Right ventricle myocardium inferior (tissue), 1 donor: ENCODE measurements around the gene PTPN18. TPM values are rescaled to one million over a fixed set of nuclear protein-coding genes. Genes with fewer than 3 reads are reported as not detected.
A peak's percentile ranks its signal among the peaks of the same experiment; 100 is the strongest.
"Not testable (repeated sequence)": the region's sequence is repeated elsewhere in the genome, so short reads cannot be mapped to it uniquely, and the experiment has no call there.

Experiments
- ATAC-seq: fragments of 200-7000 bp; cut with Tn5 transposase; one replicate; pipeline ENCODE4 v1.9.1; 2020; ENCODE audit warnings: mild to moderate bottlenecking, moderate library complexity
- DNase-seq: peaks from one replicate; pipeline ENCODE4 v3.0.0; 2021; ENCODE audit errors: missing footprints
- intact Hi-C: fragments of 100-400 bp; cut with DNase I; formaldehyde crosslinking; loops from one replicate; pipeline ENCODE4 v1.11.0; 2022
- long read RNA-seq: library from polyadenylated mRNA; unstranded; transcript quantifications from one replicate; pipeline ENCODE4 v2.0.0, GENCODE V29; 2021
- total RNA-seq: library from RNA; stranded (reverse); fragmentation: NEBNext Ultra II Directional; extraction: Animal tissue kit (Norgen Biotek cat#: 25700); gene quantifications from one replicate; pipeline ENCODE4 v1.2.1, GENCODE V29; 2021
- donor health status: DM: no; HTN: yes; CAD: no; lungs with severe emphysema.

The PTPN18 gene, protein sequence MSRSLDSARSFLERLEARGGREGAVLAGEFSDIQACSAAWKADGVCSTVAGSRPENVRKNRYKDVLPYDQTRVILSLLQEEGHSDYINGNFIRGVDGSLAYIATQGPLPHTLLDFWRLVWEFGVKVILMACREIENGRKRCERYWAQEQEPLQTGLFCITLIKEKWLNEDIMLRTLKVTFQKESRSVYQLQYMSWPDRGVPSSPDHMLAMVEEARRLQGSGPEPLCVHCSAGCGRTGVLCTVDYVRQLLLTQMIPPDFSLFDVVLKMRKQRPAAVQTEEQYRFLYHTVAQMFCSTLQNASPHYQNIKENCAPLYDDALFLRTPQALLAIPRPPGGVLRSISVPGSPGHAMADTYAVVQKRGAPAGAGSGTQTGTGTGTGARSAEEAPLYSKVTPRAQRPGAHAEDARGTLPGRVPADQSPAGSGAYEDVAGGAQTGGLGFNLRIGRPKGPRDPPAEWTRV
- 16.9 TPM for total RNA-seq
- long read RNA-seq, partial matches to known transcripts: 1 of 11 reads
- long read RNA-seq, other reads (novel, unspliced or antisense): 4 of 11 reads

- ATAC-seq: peak; percentile 98
- DNase-seq: peak; percentile 98
- intact Hi-C loops: loop anchor here (1.0 to 10.0 kb wide), 4 partner anchors 14 to 369 kb away; partner anchors contain the start of genes GPR148 and IMP4
These were observed at the start of gene PTPN18 for GRCh38 chr2:130355578-130356431. TSS of gene PTPN18 (plus strand) at chr2:130356056. CDS start at chr2:130356108, 52 bp downstream.

DNA sequence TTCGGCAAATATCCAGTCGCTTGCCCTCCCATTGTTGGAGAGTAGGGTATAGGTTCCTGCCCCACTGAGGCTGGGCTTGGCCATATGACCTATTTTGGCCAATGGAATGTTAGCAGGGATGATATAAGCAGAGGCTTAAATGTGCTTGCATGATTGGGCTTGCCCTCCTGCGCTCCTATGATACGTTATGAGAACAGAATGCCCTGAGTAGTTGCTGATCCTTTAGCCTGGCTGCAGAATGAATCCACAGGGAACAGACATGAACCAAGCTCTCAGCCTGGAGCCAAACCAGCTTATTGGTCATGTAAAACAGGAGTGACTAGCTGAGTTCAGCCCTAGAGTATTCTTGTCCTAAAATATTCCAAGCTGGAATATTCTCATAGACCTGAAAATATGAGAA is 48.0 kb upstream of the PTPN18 start:
- DNase-seq: no peak
- intact Hi-C loops: no loop called here
- no peak for ATAC-seq

DNA sequence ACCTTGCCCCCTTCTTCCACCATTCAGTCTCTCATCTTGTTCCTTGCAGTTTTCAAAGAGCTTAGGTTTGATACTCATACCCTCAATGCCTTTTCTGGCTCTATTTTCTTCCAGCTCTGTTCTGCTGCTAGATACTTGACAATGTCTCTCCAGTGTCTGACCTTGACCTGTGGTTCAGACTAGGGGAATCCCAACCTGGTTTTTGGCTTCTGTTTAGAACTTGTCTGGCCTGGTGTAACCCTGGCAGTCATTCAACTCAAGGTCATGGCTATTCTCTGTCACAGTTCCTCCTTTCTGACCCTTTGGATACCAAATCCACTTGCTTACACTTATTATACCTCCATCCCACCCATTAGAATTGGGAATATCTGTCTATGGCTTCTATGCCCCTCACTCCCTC is 45.0 kb upstream of the PTPN18 start:
- DNase-seq (no peak), ATAC-seq (no peak)
- intact Hi-C loops: no loop called here

- ATAC-seq (no peak), DNase-seq (no peak)
- intact Hi-C loops: no loop called here
These were observed 42.0 kb upstream of the PTPN18 start for GRCh38 chr2:130313812-130314334.

GRCh38 chr2:130314377-130314776 is 41.5 kb upstream of the PTPN18 start:
- ATAC-seq: no peak
- DNase-seq: no peak
- intact Hi-C loops: no loop called here

GRCh38 chr2:130316596-130316995 is 39.3 kb upstream of the PTPN18 start:
- ATAC-seq: no peak
- DNase-seq: no peak
- intact Hi-C loops: no loop called here

DNA sequence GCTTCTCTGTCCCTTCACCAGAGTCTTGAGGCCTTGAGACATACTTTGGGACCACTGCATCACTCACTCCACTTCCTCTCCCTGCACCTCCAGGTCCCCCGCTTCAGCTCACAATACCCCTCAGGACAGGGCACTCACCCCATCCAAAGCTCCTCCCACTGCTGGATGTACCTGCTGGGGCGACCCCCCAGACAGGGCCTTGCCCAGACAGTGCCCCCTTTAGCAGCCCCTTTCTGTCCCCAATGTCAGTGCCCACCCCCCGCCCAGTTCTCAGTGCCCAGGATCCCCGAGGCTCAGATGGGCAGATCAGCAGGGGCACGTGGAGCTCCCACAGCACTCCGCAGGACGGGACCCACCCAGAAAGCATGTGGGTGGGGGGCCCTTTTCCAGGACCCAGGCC is 37.0 kb upstream of the PTPN18 start:
- ATAC-seq (no peak), DNase-seq (no peak)
- intact Hi-C loops: no loop called here

DNA sequence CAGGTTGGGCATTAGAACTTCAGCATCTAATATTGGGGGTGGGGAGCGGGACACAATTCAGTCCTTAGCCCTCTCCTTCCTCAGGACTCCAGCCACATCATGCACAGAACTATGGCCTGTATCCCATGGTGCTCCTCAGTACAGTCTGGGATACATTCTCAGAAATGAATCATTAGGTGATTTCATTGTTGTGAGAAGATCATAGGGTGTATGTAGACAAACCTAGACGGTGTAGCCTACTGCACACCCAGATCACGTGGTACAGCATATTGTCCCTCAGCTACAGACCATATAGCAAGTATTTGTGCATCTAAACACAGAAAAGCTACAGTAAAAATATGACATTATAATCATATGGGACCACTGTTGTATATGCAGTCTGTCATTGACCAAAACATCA is 36.3 kb upstream of the PTPN18 start:
- ATAC-seq (no peak), DNase-seq (no peak)
- intact Hi-C loops: no loop called here

DNA sequence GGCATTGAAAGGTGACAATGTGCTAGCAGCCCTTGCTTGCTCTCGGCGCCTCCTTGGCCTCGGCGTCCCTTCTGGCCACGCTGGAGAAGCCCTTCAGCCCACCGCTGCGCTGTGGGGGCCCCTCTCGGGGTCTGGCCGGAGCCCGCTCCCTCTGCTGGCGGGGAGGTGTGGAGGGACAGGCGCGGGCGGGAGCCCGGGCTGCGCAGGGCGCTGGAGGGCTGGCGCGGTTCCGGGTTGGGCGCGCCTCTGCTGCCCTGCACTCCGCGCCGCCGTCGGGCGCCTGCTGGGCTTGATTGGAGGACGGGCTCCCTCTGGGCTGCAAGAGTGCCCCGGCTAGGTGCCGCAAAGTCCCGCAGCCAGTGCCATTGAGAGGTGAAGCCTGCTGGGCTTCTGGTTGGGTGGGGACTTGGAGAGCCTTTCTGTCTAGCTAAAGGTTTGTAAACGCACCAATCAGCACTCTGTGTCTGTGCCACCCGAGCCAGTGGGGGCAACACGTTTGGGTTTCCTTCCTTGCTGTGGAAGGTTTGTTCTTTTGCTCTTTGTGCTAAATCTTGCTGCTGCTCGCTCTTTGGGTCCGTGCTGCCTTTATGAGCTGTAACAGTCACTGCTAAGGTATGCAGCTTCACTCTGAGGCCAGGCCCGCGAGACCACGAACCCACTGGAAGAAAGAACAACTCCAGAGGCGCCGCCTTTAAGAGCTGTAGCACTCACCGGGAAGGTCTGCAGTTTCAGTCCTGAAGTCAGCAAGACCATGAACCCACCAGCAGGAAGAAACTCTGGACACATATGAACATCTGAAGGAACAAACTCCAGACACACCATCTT is 27.9 kb upstream of the PTPN18 start:
- no peak for DNase-seq
- intact Hi-C loops: no loop called here

DNA sequence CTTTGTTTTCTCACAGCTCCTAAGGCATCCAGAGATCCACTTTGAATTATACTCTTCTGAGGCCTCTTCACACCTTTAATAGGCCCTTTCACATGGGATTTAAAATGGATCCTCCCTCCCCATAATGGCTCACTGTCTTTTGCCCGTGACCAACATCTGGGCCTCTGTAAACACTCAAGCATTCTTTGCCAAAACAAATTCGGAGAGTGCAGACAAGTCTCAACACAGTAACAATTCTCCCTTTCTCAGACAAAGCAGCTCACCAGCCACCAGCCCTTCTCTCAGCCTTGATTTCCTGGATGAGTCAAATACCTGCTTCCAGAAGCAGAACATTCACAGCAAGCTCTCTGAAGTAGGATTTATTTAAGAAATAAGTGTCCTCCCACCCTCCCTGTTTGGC is 27.1 kb upstream of the PTPN18 start:
- DNase-seq (no peak), ATAC-seq (no peak)
- intact Hi-C loops: no loop called here

More for the DNA sequence above, 27.9 kb upstream of the PTPN18 start:
- ATAC-seq: no peak

DNA sequence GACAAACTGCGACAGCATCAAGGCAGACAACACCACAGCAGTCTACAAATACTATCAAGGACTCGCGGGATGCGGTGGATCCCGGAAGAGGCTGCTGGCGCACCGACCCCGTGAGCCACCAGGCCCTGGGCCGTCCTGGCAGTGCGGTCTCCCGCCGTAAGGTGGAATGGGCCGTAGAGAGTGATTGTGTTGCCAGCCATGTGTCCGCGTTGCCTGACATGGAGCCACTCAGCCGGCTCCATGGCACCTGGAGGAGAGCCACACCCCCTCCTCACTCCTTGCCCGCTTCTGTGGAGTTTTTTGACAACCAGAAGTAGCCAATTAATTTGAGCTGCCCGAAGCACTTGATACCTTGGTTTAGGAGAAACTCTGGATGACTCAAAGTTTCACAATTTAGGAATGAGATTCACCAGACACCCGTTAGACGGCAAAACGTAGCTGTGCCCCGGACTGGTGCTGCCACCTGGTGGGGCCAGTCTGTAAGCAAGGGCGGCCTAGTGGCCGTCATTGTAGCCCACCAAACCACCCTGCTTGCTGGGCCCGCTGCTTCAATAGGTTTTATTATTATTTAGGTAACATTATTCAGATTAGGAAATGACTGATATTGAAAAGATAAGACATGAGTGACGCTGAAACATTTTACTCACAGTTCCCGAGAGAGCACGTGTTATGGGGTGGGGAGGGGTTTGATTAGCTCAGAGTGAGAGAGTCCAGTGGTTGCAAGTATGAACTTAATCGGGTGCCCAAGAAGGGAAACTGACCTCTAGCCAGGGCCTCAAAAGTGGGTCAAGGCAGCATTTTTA is 23.4 kb upstream of the PTPN18 start:
- intact Hi-C loops: loop anchor here (5.0 kb wide), 1 partner anchor 175 kb away; no protein-coding TSS in a partner anchor
- peak; percentile 57 for ATAC-seq
- DNase-seq: peak; percentile 83

DNA sequence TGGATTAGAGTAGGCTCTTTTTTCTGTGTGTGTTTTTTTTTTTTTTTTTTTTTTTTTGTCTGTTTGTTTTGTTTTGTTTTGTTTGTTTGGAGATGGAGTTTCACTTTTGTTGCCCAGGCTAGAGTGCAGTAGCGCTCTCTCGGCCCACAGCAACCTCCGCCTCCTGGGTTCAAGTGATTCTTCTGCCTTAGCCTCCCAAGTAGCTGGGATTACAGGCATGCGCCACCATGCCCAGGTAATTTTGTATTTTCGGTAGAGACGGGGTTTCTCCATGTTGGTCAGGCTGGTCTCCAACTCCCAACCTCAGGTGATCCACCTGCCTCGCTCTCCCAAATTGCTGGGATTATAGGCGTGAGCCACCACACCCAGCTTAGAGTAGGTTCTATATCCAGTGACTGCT is 22.6 kb upstream of the PTPN18 start:
- peak; percentile 32 for DNase-seq
- not testable (repeated sequence) for ATAC-seq
- intact Hi-C loops: loop anchor here (5.0 kb wide), 1 partner anchor 176 kb away; no protein-coding TSS in a partner anchor

GRCh38 chr2:130334026-130334425 is 21.8 kb upstream of the PTPN18 start:
- intact Hi-C loops: loop anchor here (5.0 kb wide), 1 partner anchor 177 kb away; no protein-coding TSS in a partner anchor
- DNase-seq: peak; percentile 60
- ATAC-seq: no peak

GRCh38 chr2:130335226-130335625 is 20.6 kb upstream of the PTPN18 start:
- DNase-seq: no peak
- intact Hi-C loops: no loop called here
- ATAC-seq: no peak

- ATAC-seq (no peak), DNase-seq (no peak)
- intact Hi-C loops: no loop called here
These were observed 19.5 kb upstream of the PTPN18 start for GRCh38 chr2:130336150-130336876.

GRCh38 chr2:130336877-130337734 is 18.8 kb upstream of the PTPN18 start:
- ATAC-seq (peak; percentile 71), DNase-seq (no peak)
- intact Hi-C loops: no loop called here
